Lower leg skin (tissue), 4 donors: ENCODE data around the gene HOMER1. TPM values are rescaled to one million over a fixed set of nuclear protein-coding genes. Genes with fewer than 3 reads are reported as not detected.

ENCODE experiments used
- DNase-seq, 2 donors: peaks; one replicate each; pipeline ENCODE4 v3.0.0-alpha.2; 2019; ENCODE audit warnings: low spot score in 2 of 2
- H3K4me3 ChIP-seq: fragments of 200-600 bp; sonication (generic); 2 replicates; pipeline ENCODE4 v1.5.1; 2017; ENCODE audit warnings: mild to moderate bottlenecking, low read depth; ENCODE audit not compliant: poor library complexity, severe bottlenecking
- CTCF ChIP-seq, 3 donors: fragments of 450-650 bp; IDR thresholded peaks; one replicate each; pipeline ENCODE4 v1.5.1; 2016; ENCODE audit warnings: antibody characterized with exemption in 3 of 3, mild to moderate bottlenecking in 3 of 3, moderate library complexity in 2 of 3
- POLR2A ChIP-seq, 2 donors: fragments of 450-650 bp; IDR thresholded peaks; one replicate each; pipeline ENCODE4 v1.6.1; 2016 to 2017; ENCODE audit warnings: antibody characterized with exemption in 2 of 2, mild to moderate bottlenecking in 1 of 2, moderate library complexity in 1 of 2
- WGBS, 2 donors: methylation state at CpG; one replicate each; pipeline ENCODE4 v1.1.5; 2018; 5-methylcytosine and 5-hydroxymethylcytosine counted together
- intact Hi-C: fragments of 100-400 bp; cut with DNase I; formaldehyde crosslinking; loops from one replicate; pipeline ENCODE4 v1.15.0; 2023; ENCODE audit warnings: low total_unique reads
- total RNA-seq, 4 donors: library from RNA; depleted of rRNA; stranded (reverse); fragments of >200 nt; gene quantifications; one replicate each; pipeline ENCODE4 v1.1.0, GENCODE V29; 2016

HOMER1 gene
- total RNA-seq, 4 donors from 2014 or later, result 5.9 to 12.4 (median 8.8) TPM

GRCh38 chr5:79448336-79448735, 65.6 kb downstream of the HOMER1 start:
- intact Hi-C loops, result no loop called here
- no peak overlapping the region for H3K4me3 ChIP-seq
- 57 to 65% methylated on average over 2 of the region's 2 CpGs for WGBS, 2 donors
- TF ChIP-seq CTCF (IDR thresholded peaks at IDR 0.05) (no peak), POLR2A (IDR thresholded peaks at IDR 0.05) (no peak)
- no peak for DNase-seq

- 72 to 76% methylated on average over 2 of the region's 2 CpGs for WGBS, 2 donors
- TF ChIP-seq POLR2A (IDR thresholded peaks at IDR 0.05) (no peak), CTCF (IDR thresholded peaks at IDR 0.05) (no peak)
- intact Hi-C loops, result no loop called here
- no peak for DNase-seq
- H3K4me3 ChIP-seq, result no peak overlapping the region
These were observed 77.1 kb downstream of the HOMER1 start for GRCh38 chr5:79436821-79437220.

- intact Hi-C loops, result no loop called here
- no peak for DNase-seq
- TF ChIP-seq POLR2A (IDR thresholded peaks at IDR 0.05), result no peak
- no peak for TF ChIP-seq CTCF (IDR thresholded peaks at IDR 0.05)
- WGBS, 2 donors, result 89 to 92% methylated on average over 3 of the region's 3 CpGs
- H3K4me3 ChIP-seq, result no peak overlapping the region
These were observed 77.7 kb downstream of the HOMER1 start for GRCh38 chr5:79436224-79436623.

GRCh38 chr5:79430196-79430595, 83.7 kb downstream of the HOMER1 start:
- intact Hi-C loops, result no loop called here
- TF ChIP-seq CTCF (IDR thresholded peaks at IDR 0.05) (no peak), POLR2A (IDR thresholded peaks at IDR 0.05) (no peak)
- H3K4me3 ChIP-seq, result no peak overlapping the region
- no peak for DNase-seq

GRCh38 chr5:79423296-79423695, 90.6 kb downstream of the HOMER1 start:
- 60 to 65% methylated on average over 3 of the region's 3 CpGs for WGBS, 2 donors
- intact Hi-C loops, result no loop called here
- H3K4me3 ChIP-seq, result no peak overlapping the region
- no peak for DNase-seq
- TF ChIP-seq POLR2A (IDR thresholded peaks at IDR 0.05) (no peak), CTCF (IDR thresholded peaks at IDR 0.05) (no peak)

GRCh38 chr5:79420248-79420647, 93.7 kb downstream of the HOMER1 start:
- 79 to 85% methylated on average over 3 of the region's 3 CpGs for WGBS, 2 donors
- TF ChIP-seq CTCF (IDR thresholded peaks at IDR 0.05), result no peak
- TF ChIP-seq POLR2A (IDR thresholded peaks at IDR 0.05), result no peak
- no peak for DNase-seq
- no peak overlapping the region for H3K4me3 ChIP-seq
- intact Hi-C loops, result no loop called here
